GM12878 (cell line): Measurements from ENCODE around the gene NRG3. TPM values are rescaled to one million over a fixed set of nuclear protein-coding genes. Genes with fewer than 3 reads are reported as not detected.

Experiments used
- ATAC-seq: fragments of 200-7000 bp; cut with Tn5 transposase; 3 replicates; pipeline ENCODE4 v1.9.1; 2020; ENCODE audit warnings: mild to moderate bottlenecking, moderate library complexity
- BruUV-seq: library from RNA; stranded (reverse); fragments of 400-500 nt; replicated peaks from 2 replicates; lab custom pipeline; 2021; lab: Mats Ljungman, UMichigan
- CTCF ChIA-PET: fragments of 300-600 bp; sonication (Branson Sonifier 250); formaldehyde crosslinking; extraction: SDS; loops from one replicate; lab custom pipeline; 2021; ENCODE audit warnings: inconsistent platforms; lab: Yijun Ruan, JAX
- POLR2A ChIA-PET: fragments of 350-600 bp; formaldehyde crosslinking; extraction: SDS; loops from one replicate; lab custom pipeline; 2021; ENCODE audit warnings: inconsistent platforms; lab: Charles Lee
- RAD21 ChIA-PET: fragments of 300-600 bp; sonication (Branson Sonifier 250); formaldehyde crosslinking; loops from one replicate; lab custom pipeline; 2023; ENCODE audit warnings: antibody characterized with exemption; ENCODE audit not compliant: unreplicated experiment; lab: Charles Lee
- SMC1A ChIA-PET: fragments of 300-600 bp; sonication (Branson Sonifier 250); formaldehyde crosslinking; loops from one replicate; lab custom pipeline; 2023; ENCODE audit not compliant: unreplicated experiment, uncharacterized antibody; lab: Charles Lee
- DNase-seq: peaks from one replicate; pipeline ENCODE4 v3.0.0-alpha.2; 2011; ENCODE audit warnings: low read depth, low spot score
- FAIRE-seq: peaks from 3 replicates; lab custom pipeline; 2011; peaks lifted over from hg19 to GRCh38; lab: Jason Lieb, UNC
- H2AFZ ChIP-seq: 2 replicates; pipeline ENCODE4 v1.6.0; 2011; ENCODE audit warnings: low read depth, low read length, control low read depth; ENCODE audit not compliant: control insufficient read depth
- H3K27ac ChIP-seq: 2 replicates; pipeline ENCODE4 v1.5.1; 2011; ENCODE audit warnings: control low read depth; ENCODE audit not compliant: control insufficient read depth, insufficient read depth
- H3K27me3 ChIP-seq, 2 experiments: replicated peaks in 1 of 2; 2 replicates each; pipeline versions ENCODE4 v1.6.0 to v1.6.1; 2011; ENCODE audit warnings: low read length in 1 of 2; ENCODE audit not compliant: control insufficient read depth in 2 of 2, insufficient read depth in 2 of 2
- H3K36me3 ChIP-seq, 2 experiments: 2 replicates each; pipeline ENCODE4 v1.5.1; 2011; ENCODE audit warnings: low read length in 1 of 2; ENCODE audit not compliant: control insufficient read depth in 2 of 2, insufficient read depth in 2 of 2
- H3K4me1 ChIP-seq: 2 replicates; pipeline ENCODE4 v1.6.1; 2011; ENCODE audit warnings: mild to moderate bottlenecking, low read length, moderate library complexity, mixed read lengths; ENCODE audit not compliant: control insufficient read depth, insufficient read depth
- H3K4me2 ChIP-seq: 2 replicates; pipeline ENCODE4 v1.6.0; 2011; ENCODE audit warnings: control low read depth; ENCODE audit not compliant: control insufficient read depth, insufficient read depth
- H3K4me3 ChIP-seq: fragments of 200-600 bp; sonication (generic); 2 replicates; pipeline ENCODE4 v1.5.1; 2016
- H3K79me2 ChIP-seq: 2 replicates; pipeline ENCODE4 v1.6.0; 2011; ENCODE audit warnings: low read length; ENCODE audit not compliant: control insufficient read depth, insufficient read depth
- H3K9ac ChIP-seq: 2 replicates; pipeline ENCODE4 v1.8.0; 2011; ENCODE audit warnings: low read length, control low read depth, mixed read lengths; ENCODE audit not compliant: control insufficient read depth, insufficient read depth
- H3K9me3 ChIP-seq: replicated peaks from 3 replicates; pipeline ENCODE4 v1.5.1; 2011; ENCODE audit warnings: mild to moderate bottlenecking, low read length; ENCODE audit not compliant: control insufficient read depth, insufficient read depth
- H4K20me1 ChIP-seq: 2 replicates; pipeline ENCODE4 v1.6.0; 2011; ENCODE audit not compliant: control insufficient read depth, insufficient read depth
- BACH1 ChIP-seq: fragments of 450-650 bp; IDR thresholded peaks from 2 replicates; pipeline ENCODE4 v1.6.1; 2017; ENCODE audit warnings: mild to moderate bottlenecking, borderline replicate concordance
- BCL3 ChIP-seq: IDR thresholded peaks from 2 replicates; pipeline ENCODE4 v1.6.1; 2011; ENCODE audit warnings: borderline replicate concordance, low read depth, mild to moderate bottlenecking, moderate library complexity, low read length; ENCODE audit not compliant: insufficient read depth, poor library complexity, severe bottlenecking
- FOXK2 ChIP-seq: fragments of 450-650 bp; IDR thresholded peaks from 2 replicates; pipeline ENCODE4 v1.6.1; 2017; ENCODE audit warnings: mild to moderate bottlenecking, moderate library complexity
- HCFC1 ChIP-seq: fragments of 150-350 bp; IDR thresholded peaks from 2 replicates; pipeline ENCODE4 v1.6.1; 2014; ENCODE audit warnings: low read length
- MAX ChIP-seq: IDR thresholded peaks from 2 replicates; pipeline ENCODE4 v1.6.1; 2012; ENCODE audit warnings: low read depth, low read length, improper control_type of control experiment
- MTA3 ChIP-seq: IDR thresholded peaks from 2 replicates; pipeline ENCODE4 v1.6.1; 2012; ENCODE audit warnings: low read length, inconsistent platforms, borderline replicate concordance
- NRF1 ChIP-seq: conservative IDR thresholded peaks from 2 replicates; pipeline ENCODE4 v1.6.1; 2011; ENCODE audit warnings: mild to moderate bottlenecking, low read depth, low read length, improper control_type of control experiment
- POLR2A ChIP-seq: IDR thresholded peaks from 2 replicates; pipeline ENCODE4 v1.6.1; 2011; ENCODE audit warnings: low read depth, mild to moderate bottlenecking, low read length
- POLR2AphosphoS2 ChIP-seq: IDR thresholded peaks from 2 replicates; pipeline ENCODE4 v1.6.1; 2011; ENCODE audit warnings: low read depth, mild to moderate bottlenecking, low read length, improper control_type of control experiment, moderate library complexity
- SMAD5 ChIP-seq: IDR thresholded peaks from 2 replicates; pipeline ENCODE4 v1.6.1; 2016; ENCODE audit warnings: antibody characterized with exemption, low read depth
- SREBF1 ChIP-seq: IDR thresholded peaks from 2 replicates; pipeline ENCODE4 v1.6.1; 2012; ENCODE audit warnings: mild to moderate bottlenecking, low read length
- YBX1 ChIP-seq: fragments of 450-650 bp; IDR thresholded peaks from 2 replicates; pipeline ENCODE4 v1.6.1; 2016; ENCODE audit warnings: antibody characterized with exemption
- ZNF592 ChIP-seq: fragments of 450-650 bp; IDR thresholded peaks from 2 replicates; pipeline ENCODE4 v1.6.1; 2017; ENCODE audit warnings: mild to moderate bottlenecking, moderate library complexity
- ZSCAN29 ChIP-seq: fragments of 450-650 bp; IDR thresholded peaks from 2 replicates; pipeline ENCODE4 v1.6.1; 2017; ENCODE audit warnings: mild to moderate bottlenecking, moderate library complexity
- ZZZ3 ChIP-seq: IDR thresholded peaks from 2 replicates; pipeline ENCODE4 v1.6.1; 2011; ENCODE audit warnings: low read depth; ENCODE audit not compliant: control insufficient read depth, insufficient read length
- WGBS: methylation state at CpG from one replicate; pipeline ENCODE4 v1.1.6; 2016; ENCODE audit warnings: low lambda C conversion rate; ENCODE audit not compliant: insufficient replicate concordance, insufficient coverage; ENCODE audit errors: missing lambda C conversion rate; 5-methylcytosine and 5-hydroxymethylcytosine counted together
- in situ Hi-C: fragments of 300-500 bp; cut with MboI; formaldehyde crosslinking; loops from 9 replicates; pipeline ENCODE4 v1.14.3; 2018; ENCODE audit warnings: mixed read lengths
- intact Hi-C: fragments of 100-400 bp; cut with micrococcal nuclease; formaldehyde crosslinking; loops from one replicate; pipeline ENCODE4 v1.14.2; 2022; ENCODE audit not compliant: unreplicated experiment
- polyA plus RNA-seq, 11 experiments: library from polyadenylated mRNA; depleted of rRNA in 4 of 11; unstranded in 6 of 11; stranded (reverse) in 5 of 11; fragments of >200 nt; fragmentation: Nextera tagmentation in 4 of 11; fragmentation: Illumina TruSeq in 1 of 11; extraction: Ambion mirVana in 4 of 11; extraction: Trizol in 1 of 11; gene quantifications; 1 replicate in 1 of 11; 2 replicates in 10 of 11; pipeline versions ENCODE4 v1.2.1 to v1.2.3, GENCODE V29; 2011 to 2016; ENCODE audit warnings: inconsistent platforms in 2 of 11, missing spikeins in 2 of 11, low read depth in 1 of 11
- total RNA-seq, 4 experiments: library from RNA; depleted of rRNA in 3 of 4; stranded (reverse); fragments of >200 nt in 3 of 4; fragmentation: Illumina TruSeq in 1 of 4; extraction: Trizol in 1 of 4; gene quantifications; 2 replicates each; pipeline versions ENCODE4 v1.2.1 to v1.2.3, GENCODE V29; 2013 to 2021
- TF ChIP-seq, protein P1 (sequence below): fragments of 450-650 bp; IDR thresholded peaks from 2 replicates; pipeline ENCODE4 v1.6.1; 2017; ENCODE audit warnings: mild to moderate bottlenecking
- TF ChIP-seq, protein P2 (sequence below): fragments of 450-650 bp; IDR thresholded peaks from 2 replicates; pipeline ENCODE4 v1.6.1; 2014; ENCODE audit warnings: mild to moderate bottlenecking

Gene NRG3
- total and polyA plus RNA-seq, 10 of the 15 experiments (the other 5 are each of a cell fraction or from before 2014, with no cell fraction given), result 0.03 to 0.41 (median 0.17) TPM; not detected in 3

GRCh38 chr10:82392533-82392932 lies 517.5 kb downstream of the NRG3 start (continued):
- TF ChIP-seq ZNF592 (no peak), ZSCAN29 (no peak), HCFC1 (no peak), ZZZ3 (no peak), MTA3 (no peak), SMAD5 (no peak)

- Histone ChIP-seq H3K27ac (no peak overlapping the region), H3K27me3 (no peaks in the 10 kb centered on the region), H3K36me3 (no peaks in the 10 kb centered on the region), H4K20me1 (no peaks in the 10 kb centered on the region), H3K9me3 (no peaks in the 10 kb centered on the region), H3K9ac (no peak overlapping the region), H2AFZ (no peak overlapping the region), H3K4me2 (no peak overlapping the region), H3K79me2 (no peaks in the 10 kb centered on the region), H3K4me1 (no peaks in the 10 kb centered on the region), H3K4me3 (no peak overlapping the region)
- BruUV-seq, result no TSS peak
- no peak for FAIRE-seq
- in situ Hi-C loops (no loop called here), intact Hi-C loops (no loop called here)
- SMC1A ChIA-PET, result no interaction called here
- CTCF ChIA-PET, result interaction anchor here (0.9 kb wide), 1 partner anchor 17 kb away, joined by 3 read pairs; no protein-coding TSS in a partner anchor
- no peak for DNase-seq
- RAD21 ChIA-PET, result no interaction called here
- POLR2A ChIA-PET, result no interaction called here
- no peak for ATAC-seq
- WGBS, result 23% methylated on average over 5 of the region's 5 CpGs
- no peak for TF ChIP-seq BCL3
- TF ChIP-seq, protein P1, sequence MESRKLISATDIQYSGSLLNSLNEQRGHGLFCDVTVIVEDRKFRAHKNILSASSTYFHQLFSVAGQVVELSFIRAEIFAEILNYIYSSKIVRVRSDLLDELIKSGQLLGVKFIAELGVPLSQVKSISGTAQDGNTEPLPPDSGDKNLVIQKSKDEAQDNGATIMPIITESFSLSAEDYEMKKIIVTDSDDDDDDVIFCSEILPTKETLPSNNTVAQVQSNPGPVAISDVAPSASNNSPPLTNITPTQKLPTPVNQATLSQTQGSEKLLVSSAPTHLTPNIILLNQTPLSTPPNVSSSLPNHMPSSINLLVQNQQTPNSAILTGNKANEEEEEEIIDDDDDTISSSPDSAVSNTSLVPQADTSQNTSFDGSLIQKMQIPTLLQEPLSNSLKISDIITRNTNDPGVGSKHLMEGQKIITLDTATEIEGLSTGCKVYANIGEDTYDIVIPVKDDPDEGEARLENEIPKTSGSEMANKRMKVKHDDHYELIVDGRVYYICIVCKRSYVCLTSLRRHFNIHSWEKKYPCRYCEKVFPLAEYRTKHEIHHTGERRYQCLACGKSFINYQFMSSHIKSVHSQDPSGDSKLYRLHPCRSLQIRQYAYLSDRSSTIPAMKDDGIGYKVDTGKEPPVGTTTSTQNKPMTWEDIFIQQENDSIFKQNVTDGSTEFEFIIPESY, result no peak
- no peak for TF ChIP-seq BACH1
- TF ChIP-seq NRF1, result no peak
- TF ChIP-seq FOXK2, result no peak
- TF ChIP-seq, protein P2, sequence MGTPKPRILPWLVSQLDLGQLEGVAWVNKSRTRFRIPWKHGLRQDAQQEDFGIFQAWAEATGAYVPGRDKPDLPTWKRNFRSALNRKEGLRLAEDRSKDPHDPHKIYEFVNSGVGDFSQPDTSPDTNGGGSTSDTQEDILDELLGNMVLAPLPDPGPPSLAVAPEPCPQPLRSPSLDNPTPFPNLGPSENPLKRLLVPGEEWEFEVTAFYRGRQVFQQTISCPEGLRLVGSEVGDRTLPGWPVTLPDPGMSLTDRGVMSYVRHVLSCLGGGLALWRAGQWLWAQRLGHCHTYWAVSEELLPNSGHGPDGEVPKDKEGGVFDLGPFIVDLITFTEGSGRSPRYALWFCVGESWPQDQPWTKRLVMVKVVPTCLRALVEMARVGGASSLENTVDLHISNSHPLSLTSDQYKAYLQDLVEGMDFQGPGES, result no peak
- TF ChIP-seq MAX, result no peak
- TF ChIP-seq SREBF1, result no peak
- no peak for TF ChIP-seq YBX1
- TF ChIP-seq POLR2AphosphoS2, result no peak
- TF ChIP-seq POLR2A, result no peak
These were observed 519.1 kb downstream of the NRG3 start for GRCh38 chr10:82394122-82394521.
